K562 (cell line): ENCODE measurements around the gene CREG1. TPM values are rescaled to one million over a fixed set of nuclear protein-coding genes. Genes with fewer than 3 reads are reported as not detected.

Experiments used
- ADNP ChIP-seq: fragments of 200-800 bp; sonication (Bioruptor generic); IDR thresholded peaks from 2 replicates; pipeline ENCODE4 v1.6.1; 2016; ENCODE audit warnings: missing genetic modification characterization, missing compliant biosample characterization
- ARNT ChIP-seq, 2 experiments: fragments of 450-650 bp; IDR thresholded peaks; 2 replicates each; pipeline ENCODE4 v1.6.1; 2016; ENCODE audit warnings: mild to moderate bottlenecking in 1 of 2
- BACH1 ChIP-seq: fragments of 200-800 bp; sonication (Bioruptor generic); IDR thresholded peaks from 2 replicates; pipeline ENCODE4 v1.6.1; 2016; ENCODE audit warnings: missing genetic modification characterization, missing compliant biosample characterization
- EGR1 ChIP-seq: fragments of 450-650 bp; conservative IDR thresholded peaks from 2 replicates; pipeline ENCODE4 v1.6.1; 2017; ENCODE audit warnings: mild to moderate bottlenecking
- EP300 ChIP-seq: IDR thresholded peaks from 2 replicates; pipeline ENCODE4 v1.6.1; 2012; ENCODE audit warnings: low read length, improper control_type of control experiment
- ERF ChIP-seq: fragments of 450-650 bp; formaldehyde crosslinking; IDR thresholded peaks from 2 replicates; pipeline ENCODE4 v1.4.0; 2020; ENCODE audit warnings: mild to moderate bottlenecking, mixed read lengths
- KLF1 ChIP-seq: fragments of 450-650 bp; IDR thresholded peaks from 2 replicates; pipeline ENCODE4 v1.6.1; 2016; ENCODE audit warnings: missing genetic modification characterization, missing compliant biosample characterization
- MAFG ChIP-seq: fragments of 450-650 bp; conservative IDR thresholded peaks from 2 replicates; pipeline ENCODE4 v1.6.1; 2016; ENCODE audit warnings: missing genetic modification characterization, missing compliant biosample characterization
- MNT ChIP-seq, 2 experiments: fragments of 450-650 bp; conservative IDR thresholded peaks; 2 replicates each; pipeline ENCODE4 v1.6.1; 2017; ENCODE audit warnings: mild to moderate bottlenecking in 2 of 2, moderate library complexity in 2 of 2
- NBN ChIP-seq: fragments of 450-650 bp; IDR thresholded peaks from 2 replicates; pipeline ENCODE4 v1.6.1; 2016; ENCODE audit warnings: low read depth, mild to moderate bottlenecking
- NCOR1 ChIP-seq: fragments of 450-650 bp; IDR thresholded peaks from 2 replicates; pipeline ENCODE4 v1.6.1; 2016; ENCODE audit warnings: mild to moderate bottlenecking, moderate library complexity
- NR2F6 ChIP-seq: fragments of 450-650 bp; formaldehyde crosslinking; IDR thresholded peaks from 2 replicates; pipeline ENCODE4 v1.4.0; 2020; ENCODE audit warnings: mild to moderate bottlenecking
- POU5F1 ChIP-seq: fragments of 150-350 bp; IDR thresholded peaks from 2 replicates; pipeline ENCODE4 v1.6.1; 2014; ENCODE audit warnings: borderline replicate concordance, low read length, low read depth, mild to moderate bottlenecking; ENCODE audit not compliant: partially characterized antibody
- SMARCA4 ChIP-seq: fragments of 450-650 bp; IDR thresholded peaks from 2 replicates; pipeline ENCODE4 v1.6.1; 2016
- THRB ChIP-seq: fragments of 450-650 bp; formaldehyde crosslinking; conservative IDR thresholded peaks from 2 replicates; pipeline ENCODE4 v1.4.0; 2022; ENCODE audit warnings: mild to moderate bottlenecking, missing genetic modification characterization
- ZFX ChIP-seq: sonication (generic); formaldehyde crosslinking; IDR thresholded peaks from 2 replicates; pipeline ENCODE4 v1.8.0; 2022; ENCODE audit warnings: mild to moderate bottlenecking, missing genetic modification reagents, moderate library complexity
- ZNF133 ChIP-seq: fragments of 250-450 bp; sonication (Bioruptor Pico); IDR thresholded peaks from 2 replicates; pipeline ENCODE4 v1.4.0; 2020; ENCODE audit warnings: mild to moderate bottlenecking
- ZNF239 ChIP-seq: fragments of 250-450 bp; sonication (Bioruptor Pico); IDR thresholded peaks from 2 replicates; pipeline ENCODE4 v1.4.0; 2020; ENCODE audit warnings: mild to moderate bottlenecking
- ZNF518B ChIP-seq: fragments of 250-450 bp; sonication (Bioruptor Pico); IDR thresholded peaks from 2 replicates; pipeline ENCODE4 v1.5.0; 2021; ENCODE audit warnings: mild to moderate bottlenecking, moderate library complexity
- polyA plus RNA-seq, 8 experiments: library from polyadenylated mRNA; depleted of rRNA in 4 of 8; stranded (reverse) in 5 of 8; unstranded in 3 of 8; fragments of >200 nt; fragmentation: Nextera tagmentation in 2 of 8; fragmentation: Illumina TruSeq in 1 of 8; extraction: Ambion mirVana in 2 of 8; extraction: Trizol in 1 of 8; gene quantifications; 2 replicates each; pipeline versions ENCODE4 v1.2.1 to v1.2.3, GENCODE V29; 2011 to 2014; ENCODE audit warnings: inconsistent platforms in 1 of 8, missing spikeins in 1 of 8
- total RNA-seq, 7 experiments: library from RNA; depleted of rRNA in 6 of 7; stranded (reverse); fragments of >200 nt in 6 of 7; fragmentation: Illumina TruSeq in 2 of 7; extraction: Trizol in 2 of 7; gene quantifications; 2 replicates each; pipeline versions ENCODE4 v1.2.1 to v1.2.3, GENCODE V29; 2011 to 2021; ENCODE audit warnings: low replicate concordance in 1 of 7
- TF ChIP-seq, protein P1 (sequence below): fragments of 250-450 bp; sonication (Bioruptor Pico); IDR thresholded peaks from 2 replicates; pipeline ENCODE4 v1.6.1; 2021; ENCODE audit warnings: mild to moderate bottlenecking
- TF ChIP-seq, protein P2 (sequence below): sonication (generic); formaldehyde crosslinking; IDR thresholded peaks from 2 replicates; pipeline ENCODE4 v1.8.0; 2022; ENCODE audit warnings: mild to moderate bottlenecking, missing genetic modification reagents

The CREG1 gene
- total and polyA plus RNA-seq, 9 of the 15 experiments (the other 6 are each of a cell fraction or from before 2014, with no cell fraction given) = 45.7 to 272 (median 161) TPM

GRCh38 chr1:167548059-167548932 is 5.3 kb downstream of the CREG1 start (continued):
- TF ChIP-seq ADNP (0 out of 2 replicates have a peak, but pooled peaks have one; percentile 30), MNT (conservative IDR thresholded peaks at IDR 0.05) (peak in 1 of 2 experiments; percentile 71; a peak in 3 of 4 replicates), SMARCA4 (peak; percentile 97), NCOR1 (peak; percentile 87), NR2F6 (CRISPR knock-in tag) (no peak), ERF (CRISPR knock-in tag) (no peak), MAFG (peak; percentile 99), POU5F1 (no peak), NBN (no peak; the same call in none of the 2 replicates), EGR1 (peak; percentile 37; the same call in 1 of the 2 replicates), ZFX (CRISPR knock-in tag) (no peak), EP300 (peak; percentile 95), ZNF239 (CRISPR knock-in tag) (peak; percentile 64; the same call in 1 of the 2 replicates), ZNF518B (CRISPR knock-in tag) (0 out of 2 replicates have a peak, but pooled peaks have one; percentile 6), THRB (CRISPR knock-in tag) (no peak), ZNF133 (CRISPR knock-in tag) (no peak), BACH1 (tag) (peak; percentile 98), ARNT (IDR thresholded peaks at IDR 0.05) (peak; percentile 68 to 73; a peak in 3 of 4 replicates), KLF1 (no peak)
- TF ChIP-seq, protein P1, sequence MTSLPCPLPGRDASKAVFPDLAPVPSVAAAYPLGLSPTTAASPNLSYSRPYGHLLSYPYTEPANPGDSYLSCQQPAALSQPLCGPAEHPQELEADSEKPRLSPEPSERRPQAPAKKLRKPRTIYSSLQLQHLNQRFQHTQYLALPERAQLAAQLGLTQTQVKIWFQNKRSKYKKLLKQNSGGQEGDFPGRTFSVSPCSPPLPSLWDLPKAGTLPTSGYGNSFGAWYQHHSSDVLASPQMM (CRISPR knock-in tag) = no peak
- TF ChIP-seq, protein P2, sequence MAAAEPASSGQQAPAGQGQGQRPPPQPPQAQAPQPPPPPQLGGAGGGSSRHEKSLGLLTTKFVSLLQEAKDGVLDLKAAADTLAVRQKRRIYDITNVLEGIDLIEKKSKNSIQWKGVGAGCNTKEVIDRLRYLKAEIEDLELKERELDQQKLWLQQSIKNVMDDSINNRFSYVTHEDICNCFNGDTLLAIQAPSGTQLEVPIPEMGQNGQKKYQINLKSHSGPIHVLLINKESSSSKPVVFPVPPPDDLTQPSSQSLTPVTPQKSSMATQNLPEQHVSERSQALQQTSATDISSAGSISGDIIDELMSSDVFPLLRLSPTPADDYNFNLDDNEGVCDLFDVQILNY (CRISPR knock-in tag) = no peak
